GM18909 (cell line): ENCODE data around the gene GNG12.

ENCODE experiments used
- ATAC-seq: cut with Tn5 transposase; IDR thresholded peaks from one replicate; pipeline ENCODE4 v1.9.1; 2021; ENCODE audit warnings: mild to moderate bottlenecking; ENCODE audit not compliant: unreplicated experiment, poor library complexity

Gene GNG12

GRCh38 chr1:67832737-67833601, at the start of gene GNG12:
Gene GNG12 (minus strand): TSS chr1:67833467. CDS start chr1:67707686, 125,781 bp downstream.
- ATAC-seq: peak; percentile 54

GRCh38 chr1:67882196-67882958, 49.1 kb upstream of the GNG12 start:
- no peak for ATAC-seq

DNA sequence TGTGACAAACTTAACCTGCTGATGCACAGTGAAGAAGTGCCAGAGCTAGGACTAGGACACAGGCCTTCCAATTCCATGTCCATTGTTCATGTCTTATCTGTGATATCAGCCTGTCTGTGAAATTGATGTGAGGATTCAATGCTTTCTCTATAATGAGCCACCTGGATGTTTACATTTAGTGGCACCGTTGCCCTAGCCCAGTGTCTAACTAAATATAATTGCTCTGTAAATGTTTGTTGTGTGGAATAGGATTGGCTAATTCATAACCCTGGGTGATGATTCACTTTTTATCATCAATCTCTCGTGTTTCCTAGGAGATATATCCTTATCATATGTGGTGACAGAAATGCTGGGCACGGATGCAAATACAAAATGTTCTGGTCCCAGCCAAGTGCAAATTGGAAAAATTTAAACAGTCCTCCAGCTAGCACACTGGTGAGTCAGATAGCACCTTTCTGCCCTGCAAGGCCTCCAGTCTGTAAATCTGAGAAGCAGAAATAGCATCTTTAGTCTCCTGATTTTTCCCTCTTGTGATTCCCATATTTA, 46.9 kb upstream of the GNG12 start:
- no peak for ATAC-seq

GRCh38 chr1:67879485-67879884, 46.2 kb upstream of the GNG12 start:
- no peak for ATAC-seq

GRCh38 chr1:67874501-67875111, 41.3 kb upstream of the GNG12 start:
- ATAC-seq: no peak

DNA sequence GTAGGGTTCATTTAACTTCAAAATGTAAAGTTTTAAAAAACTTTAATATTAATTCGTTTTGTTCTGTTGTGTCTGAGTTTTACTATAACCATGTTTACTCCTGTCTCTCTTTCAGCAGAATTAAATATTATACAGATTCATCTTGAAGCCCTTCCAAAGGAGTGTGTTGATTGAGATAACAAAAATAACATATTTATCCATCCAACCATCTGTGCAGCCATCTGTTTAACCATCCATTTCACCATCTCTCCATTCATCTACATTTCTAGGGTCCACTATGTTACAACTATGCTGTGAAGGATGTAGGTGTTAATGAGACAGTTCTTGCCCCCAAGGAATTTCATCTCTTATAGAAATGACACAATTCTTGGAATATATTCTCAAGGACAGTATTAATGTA, 36.0 kb upstream of the GNG12 start:
- no peak for ATAC-seq

GRCh38 chr1:67863637-67864036, 30.4 kb upstream of the GNG12 start:
- no peak for ATAC-seq

- ATAC-seq: no peak
Measured at GRCh38 chr1:67862685-67863084, 29.4 kb upstream of the GNG12 start.

DNA sequence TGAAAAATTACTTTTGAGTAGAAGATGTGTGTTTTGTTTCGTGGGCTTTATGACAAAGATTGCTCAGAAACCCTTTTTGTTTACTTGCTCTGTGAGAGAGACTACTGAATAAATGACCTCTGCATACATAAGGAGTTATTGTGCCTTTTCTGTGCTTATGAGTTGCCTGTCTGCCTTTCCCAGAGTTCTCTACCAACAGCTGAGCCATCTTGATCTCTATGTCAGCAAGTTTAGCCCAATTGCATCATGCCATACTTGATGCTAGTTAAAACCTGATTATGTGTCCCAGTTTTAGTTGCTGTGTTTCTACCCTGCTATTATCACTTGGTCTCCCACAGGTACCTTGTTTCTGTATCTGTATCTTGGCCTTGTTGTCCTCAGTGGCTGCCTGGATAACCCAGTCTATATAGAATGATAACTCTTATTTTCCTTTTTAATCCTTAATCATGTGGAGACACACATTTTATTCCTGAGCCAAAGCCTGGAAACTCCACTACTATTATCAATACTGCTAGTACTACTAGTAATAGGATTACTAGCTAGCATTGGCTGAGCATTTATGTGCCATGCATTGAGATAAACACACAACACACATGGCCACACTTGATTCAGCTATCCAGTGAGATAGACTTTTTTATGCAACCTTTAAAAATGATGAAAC, 28.7 kb upstream of the GNG12 start:
- no peak for ATAC-seq

- no peak for ATAC-seq
Measured at GRCh38 chr1:67860776-67861175, 27.5 kb upstream of the GNG12 start.

DNA sequence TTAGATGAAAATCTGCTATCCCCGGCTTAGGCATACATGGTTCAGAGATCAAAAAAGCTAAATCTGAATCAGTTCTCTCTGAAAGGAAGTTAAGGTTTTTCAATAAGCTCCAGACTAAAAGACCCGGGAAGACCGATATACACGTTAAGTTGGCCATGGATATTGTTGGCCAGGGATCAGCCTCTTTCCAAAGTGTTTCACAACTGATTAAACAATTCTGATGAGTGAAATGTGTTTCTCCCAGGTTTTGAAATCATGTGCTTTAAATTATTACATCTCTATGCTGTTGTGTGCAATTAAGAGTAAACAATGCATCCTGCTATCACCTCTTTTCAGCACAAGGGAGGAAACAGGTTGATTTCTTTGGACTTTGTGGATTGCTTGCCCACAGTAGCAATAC, 23.7 kb upstream of the GNG12 start:
- no peak for ATAC-seq

GRCh38 chr1:67855961-67856360, 22.7 kb upstream of the GNG12 start:
- ATAC-seq: no peak

GRCh38 chr1:67855444-67855843, 22.2 kb upstream of the GNG12 start:
- no peak for ATAC-seq

DNA sequence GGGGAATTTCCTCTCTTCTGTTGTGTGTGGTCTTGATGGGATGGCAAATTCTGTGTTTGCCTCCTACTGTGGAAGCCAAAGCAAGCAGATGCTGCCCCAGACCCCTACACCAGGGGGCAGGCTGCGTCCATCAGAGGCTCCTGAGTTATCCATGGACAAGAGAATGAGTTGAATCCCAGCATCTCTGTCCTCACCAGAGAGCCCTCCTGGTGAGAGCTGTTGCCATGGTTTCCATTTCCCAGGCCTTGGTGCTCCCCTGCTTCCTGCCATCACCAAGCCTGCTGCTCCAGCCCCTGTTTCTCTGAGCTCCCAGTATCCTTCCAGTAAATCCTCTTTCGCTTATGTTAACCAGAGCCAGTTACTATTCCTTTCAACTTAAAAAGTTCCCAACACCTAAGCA, 20.4 kb upstream of the GNG12 start:
- ATAC-seq: peak; percentile 63

- ATAC-seq: no peak
Measured at GRCh38 chr1:67851800-67852199, 18.5 kb upstream of the GNG12 start.

DNA sequence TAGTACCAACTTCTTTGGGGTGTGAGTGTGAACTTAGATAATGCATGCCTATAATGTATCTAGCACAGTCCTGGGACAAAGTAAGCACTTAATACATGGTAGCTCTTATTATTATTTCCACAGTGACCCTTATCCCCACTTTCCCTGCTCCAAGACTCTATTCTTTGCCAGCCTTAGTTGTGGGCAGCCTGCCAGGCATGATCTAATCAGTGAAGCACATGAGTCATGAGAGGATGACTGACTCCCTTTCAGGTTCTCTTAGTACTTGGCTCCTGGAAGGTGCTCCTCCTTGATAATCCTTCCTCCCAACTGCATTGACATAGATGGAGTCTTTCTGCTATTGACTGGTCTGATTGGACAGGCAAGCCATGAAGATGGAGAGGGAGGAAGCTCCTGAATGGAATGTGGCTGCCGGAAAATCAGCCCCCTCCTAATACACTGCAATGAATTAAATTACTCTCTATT, 17.4 kb upstream of the GNG12 start:
- ATAC-seq: no peak

GRCh38 chr1:67850151-67850551, 16.9 kb upstream of the GNG12 start:
- no peak for ATAC-seq

DNA sequence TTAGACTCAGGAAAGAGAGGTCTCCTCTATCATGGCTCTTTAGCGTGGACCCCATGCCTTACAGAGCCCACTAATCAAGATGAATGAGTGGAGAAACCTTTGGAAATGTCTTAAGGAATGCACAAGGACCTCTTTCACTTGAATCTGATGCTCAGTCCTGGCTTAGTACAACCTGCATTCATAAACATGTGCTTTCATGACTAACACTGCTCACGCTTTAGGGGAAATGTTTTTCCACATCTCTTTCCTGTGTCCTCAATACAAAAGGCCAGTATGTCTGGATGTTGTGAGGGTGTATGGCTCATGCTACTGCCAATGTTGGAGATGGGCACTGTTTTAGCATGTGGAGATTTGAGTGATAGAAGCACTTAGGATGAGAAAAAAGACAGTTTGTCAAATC, 14.2 kb upstream of the GNG12 start:
- no peak for ATAC-seq

- no peak for ATAC-seq
Measured at GRCh38 chr1:67846538-67846937, 13.3 kb upstream of the GNG12 start.

DNA sequence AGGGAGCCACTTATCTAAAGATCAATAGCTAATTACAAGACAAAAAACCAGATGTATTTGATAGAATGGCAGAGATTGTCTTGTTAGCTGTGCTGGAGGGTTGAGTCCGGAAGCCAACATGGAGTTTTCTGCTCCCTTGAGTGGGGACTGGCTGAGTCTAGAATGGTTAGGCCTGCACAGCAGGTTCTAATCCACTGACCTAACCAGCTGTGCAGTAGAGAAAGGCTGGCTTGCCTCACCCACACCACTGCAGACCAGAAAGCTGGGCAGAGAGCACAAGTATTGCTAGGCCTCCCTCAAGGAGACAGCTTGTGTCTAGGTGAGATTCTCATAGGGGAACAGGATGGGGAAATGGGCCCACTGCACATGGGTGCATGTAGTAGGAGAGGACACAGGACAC, 11.7 kb upstream of the GNG12 start:
- no peak for ATAC-seq
